K562 (cell line): ENCODE results near the gene DCAF11. TPM values are rescaled to one million over a fixed set of nuclear protein-coding genes. Genes with fewer than 3 reads are reported as not detected.

Experiments used
- ATAC-seq: fragments of 200-7000 bp; cut with Tn5 transposase; 3 replicates; pipeline ENCODE4 v1.9.1; 2020; ENCODE audit warnings: moderate library complexity
- BruUV-seq: library from RNA; stranded (reverse); fragments of 400-500 nt; replicated peaks from 2 replicates; lab custom pipeline; 2021; lab: Mats Ljungman, UMichigan
- CTCF ChIA-PET: fragments of 300-600 bp; formaldehyde crosslinking; extraction: SDS; loops from one replicate; lab custom pipeline; 2021; ENCODE audit warnings: low intra/inter-chr PET ratio; lab: Yijun Ruan, JAX
- POLR2A ChIA-PET: fragments of 300-600, 350-650 bp; sonication (Branson Sonifier 250); formaldehyde crosslinking; extraction: SDS; loops from one replicate; lab custom pipeline; 2021; ENCODE audit warnings: antibody characterized with exemption, inconsistent platforms; lab: Yijun Ruan, JAX
- DNase-seq, 4 experiments: peaks; one replicate each; pipeline versions ENCODE4 v3.0.0 to v3.0.0-alpha.2; 2011 to 2018; ENCODE audit warnings: low spot score in 3 of 4, mixed read lengths in 3 of 4; ENCODE audit errors: extremely low read depth in 1 of 4
- FAIRE-seq: peaks from 2 replicates; lab custom pipeline; 2011; peaks lifted over from hg19 to GRCh38; lab: Jason Lieb, UNC
- H2AFZ ChIP-seq: 2 replicates; pipeline ENCODE4 v1.6.0; 2011; ENCODE audit warnings: low read depth, low read length, control low read depth, inconsistent platforms
- H3K27ac ChIP-seq: fragments of 200-600 bp; 3 replicates; pipeline ENCODE4 v1.8.0; 2011; ENCODE audit warnings: low read depth, mild to moderate bottlenecking, control low read depth, inconsistent platforms, low read length, moderate library complexity, mixed read lengths; ENCODE audit errors: extremely low read depth
- H3K27me3 ChIP-seq, 2 experiments: fragments of 300-600 bp in 1 of 2; 2 replicates in 1 of 2; 3 replicates in 1 of 2; pipeline versions ENCODE4 v1.6.0 to v1.8.0; 2011; ENCODE audit warnings: inconsistent platforms in 2 of 2, low read length in 2 of 2, mild to moderate bottlenecking in 1 of 2, mixed read lengths in 1 of 2, moderate library complexity in 1 of 2; ENCODE audit not compliant: control insufficient read depth in 2 of 2, insufficient read depth in 2 of 2
- H3K36me3 ChIP-seq: fragments of 300-600 bp; 3 replicates; pipeline ENCODE4 v1.8.0; 2011; ENCODE audit warnings: mild to moderate bottlenecking, low read length, inconsistent platforms; ENCODE audit not compliant: control insufficient read depth, insufficient read depth
- H3K4me1 ChIP-seq, 2 experiments: fragments of 200-600 bp in 1 of 2; replicated peaks in 1 of 2; 2 replicates in 1 of 2; 3 replicates in 1 of 2; pipeline versions ENCODE4 v1.5.1 to v1.8.0; 2011; ENCODE audit warnings: inconsistent platforms in 2 of 2, low read length in 2 of 2, mild to moderate bottlenecking in 1 of 2, mixed read lengths in 1 of 2, moderate library complexity in 1 of 2; ENCODE audit not compliant: control insufficient read depth in 2 of 2, insufficient read depth in 2 of 2
- H3K4me2 ChIP-seq: 2 replicates; pipeline ENCODE4 v1.6.1; 2011; ENCODE audit warnings: low read length, control low read depth, inconsistent platforms, mixed read lengths; ENCODE audit not compliant: insufficient read depth
- H3K4me3 ChIP-seq: fragments of 200-600 bp; sonication (generic), shearing (Covaris generic); 2 replicates; pipeline ENCODE4 v1.5.1; 2016; ENCODE audit warnings: control low read depth, inconsistent platforms
- H3K79me2 ChIP-seq: fragments of 200-600 bp; 3 replicates; pipeline ENCODE4 v1.8.0; 2011; ENCODE audit warnings: low read length, inconsistent platforms; ENCODE audit not compliant: control insufficient read depth, insufficient read depth
- H3K9ac ChIP-seq, 2 experiments: 2 replicates each; pipeline versions ENCODE4 v1.6.0 to v1.6.1; 2011; ENCODE audit warnings: low read depth in 2 of 2, low read length in 2 of 2, control low read depth in 1 of 2, inconsistent platforms in 1 of 2, mild to moderate bottlenecking in 1 of 2, mixed read lengths in 1 of 2; ENCODE audit not compliant: insufficient read depth in 1 of 2
- H3K9me1 ChIP-seq: one replicate; pipeline ENCODE4 v1.6.0; 2011; ENCODE audit warnings: inconsistent platforms, mild to moderate bottlenecking, low read length, moderate library complexity; ENCODE audit not compliant: control insufficient read depth, insufficient read depth
- H3K9me3 ChIP-seq: replicated peaks from 2 replicates; pipeline ENCODE4 v1.5.1; 2011; ENCODE audit warnings: low read depth, low read length, inconsistent platforms; ENCODE audit not compliant: control insufficient read depth, insufficient read depth
- H4K20me1 ChIP-seq: replicated peaks from 2 replicates; pipeline ENCODE4 v1.6.1; 2011; ENCODE audit warnings: low read length, inconsistent platforms, mixed read lengths; ENCODE audit not compliant: control insufficient read depth, insufficient read depth
- CAMTA2 ChIP-seq: fragments of 250-450 bp; sonication (Bioruptor Pico); conservative IDR thresholded peaks from 2 replicates; pipeline ENCODE4 v1.5.1; 2022
- CEBPB ChIP-seq: fragments of 450-650 bp; IDR thresholded peaks from 2 replicates; pipeline ENCODE4 v1.6.1; 2016; ENCODE audit warnings: missing genetic modification characterization, missing compliant biosample characterization
- ETS2 ChIP-seq: IDR thresholded peaks from 2 replicates; pipeline ENCODE4 v1.6.1; 2016; ENCODE audit warnings: borderline replicate concordance, missing genetic modification characterization, mild to moderate bottlenecking, moderate library complexity, missing compliant biosample characterization; ENCODE audit not compliant: poor library complexity, severe bottlenecking
- ETV6 ChIP-seq, 3 experiments: fragments of 150-350 bp in 1 of 3; sonication (generic) in 1 of 3; formaldehyde crosslinking in 1 of 3; IDR thresholded peaks; 2 replicates each; pipeline versions ENCODE4 v1.6.1 to v1.8.0; 2014 to 2022; ENCODE audit warnings: borderline replicate concordance in 2 of 3, low read depth in 2 of 3, antibody characterized with exemption in 1 of 3, low read length in 1 of 3, mild to moderate bottlenecking in 1 of 3, missing genetic modification reagents in 1 of 3
- GATAD2B ChIP-seq: fragments of 450-650 bp; IDR thresholded peaks from 2 replicates; pipeline ENCODE4 v1.6.1; 2017; ENCODE audit warnings: mild to moderate bottlenecking, borderline replicate concordance
- HMG20A ChIP-seq: fragments of 450-650 bp; formaldehyde crosslinking; conservative IDR thresholded peaks from 2 replicates; pipeline ENCODE4 v1.4.0; 2020; ENCODE audit warnings: mild to moderate bottlenecking, mixed read lengths
- PCBP1 ChIP-seq: fragments of 200-400 bp; formaldehyde crosslinking; IDR thresholded peaks from 2 replicates; pipeline ENCODE4 v1.6.1; 2018; ENCODE audit warnings: mild to moderate bottlenecking, low read depth, low read length; ENCODE audit not compliant: poor library complexity, severe bottlenecking
- PHTF2 ChIP-seq: fragments of 250-450 bp; sonication (Bioruptor Pico); IDR thresholded peaks from 2 replicates; pipeline ENCODE4 v1.5.0; 2021; ENCODE audit warnings: mild to moderate bottlenecking
- POLR2AphosphoS2 ChIP-seq: IDR thresholded peaks from 2 replicates; pipeline ENCODE4 v1.6.1; 2012; ENCODE audit warnings: low read length, improper control_type of control experiment
- PRMT5 ChIP-seq: sonication (generic); formaldehyde crosslinking; IDR thresholded peaks from 2 replicates; pipeline ENCODE4 v1.5.0; 2020; ENCODE audit warnings: missing genetic modification reagents
- THRA ChIP-seq: fragments of 450-650 bp; IDR thresholded peaks from 2 replicates; pipeline ENCODE4 v1.6.1; 2017; ENCODE audit warnings: mild to moderate bottlenecking, moderate library complexity
- TRIM25 ChIP-seq: fragments of 450-650 bp; IDR thresholded peaks from 2 replicates; pipeline ENCODE4 v1.7.0; 2016; ENCODE audit warnings: borderline replicate concordance
- ZFP91 ChIP-seq: sonication (generic); formaldehyde crosslinking; IDR thresholded peaks from 2 replicates; pipeline ENCODE4 v1.8.0; 2022; ENCODE audit warnings: mild to moderate bottlenecking, missing genetic modification reagents
- ZNF324 ChIP-seq: fragments of 250-450 bp; sonication (Bioruptor Pico); IDR thresholded peaks from 2 replicates; pipeline ENCODE4 v1.4.0; 2020; ENCODE audit warnings: mild to moderate bottlenecking
- WGBS: fragments of 100-300 bp; shearing (Covaris generic); methylation state at CpG from one replicate; pipeline ENCODE4 v1.1.6; 2016; ENCODE audit warnings: low coverage, mixed read lengths; ENCODE audit not compliant: insufficient coverage; ENCODE audit errors: missing lambda C conversion rate; 5-methylcytosine and 5-hydroxymethylcytosine counted together
- in situ Hi-C: fragments of 300-500 bp; cut with MboI; formaldehyde crosslinking; loops from 4 replicates; pipeline ENCODE4 v1.15.0; 2018; ENCODE audit warnings: inconsistent platforms, mixed read lengths
- intact Hi-C: fragments of 100-400 bp; cut with micrococcal nuclease; formaldehyde crosslinking; loops from 2 replicates; pipeline ENCODE4 v1.14.2; 2022
- polyA plus RNA-seq, 8 experiments: library from polyadenylated mRNA; depleted of rRNA in 4 of 8; stranded (reverse) in 5 of 8; unstranded in 3 of 8; fragments of >200 nt; fragmentation: Nextera tagmentation in 2 of 8; fragmentation: Illumina TruSeq in 1 of 8; extraction: Ambion mirVana in 2 of 8; extraction: Trizol in 1 of 8; gene quantifications; 2 replicates each; pipeline versions ENCODE4 v1.2.1 to v1.2.3, GENCODE V29; 2011 to 2014; ENCODE audit warnings: inconsistent platforms in 1 of 8, missing spikeins in 1 of 8
- total RNA-seq, 7 experiments: library from RNA; depleted of rRNA in 6 of 7; stranded (reverse); fragments of >200 nt in 6 of 7; fragmentation: Illumina TruSeq in 2 of 7; extraction: Trizol in 2 of 7; gene quantifications; 2 replicates each; pipeline versions ENCODE4 v1.2.1 to v1.2.3, GENCODE V29; 2011 to 2021; ENCODE audit warnings: low replicate concordance in 1 of 7
- TF ChIP-seq, protein P1 (sequence below): sonication (generic); formaldehyde crosslinking; IDR thresholded peaks from 2 replicates; pipeline ENCODE4 v1.8.1; 2023; ENCODE audit warnings: mild to moderate bottlenecking, missing genetic modification reagents

The DCAF11 gene
- total and polyA plus RNA-seq, 9 of the 15 experiments (the other 6 are each of a cell fraction or from before 2014, with no cell fraction given), result 8.5 to 46.2 (median 36.4) TPM

DNA sequence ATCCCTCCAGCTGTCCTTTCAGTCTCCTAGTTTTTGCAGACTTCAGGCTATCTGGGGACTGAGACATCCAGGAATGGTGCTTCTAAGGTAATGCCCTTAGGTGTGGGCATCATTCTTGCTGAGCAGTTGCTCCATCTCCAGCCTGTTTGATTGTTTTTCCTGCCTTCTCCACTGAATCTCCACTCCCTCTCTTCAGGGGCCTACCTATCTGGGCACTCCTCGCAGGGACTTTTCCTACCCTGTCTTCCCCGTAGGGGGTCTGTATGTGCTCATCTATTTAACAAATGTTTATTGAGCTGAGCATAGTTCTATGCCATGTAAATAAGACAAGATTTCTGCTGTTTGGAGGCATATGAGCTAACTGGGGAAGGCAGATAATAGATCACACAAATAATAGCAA is 18.4 kb downstream of the DCAF11 start:
- Histone ChIP-seq H3K4me1 (peaks cover 7 to 29% of the 10 kb centered on the region in 2 experiments; a peak in 4 of 5 replicates), H3K79me2 (peaks cover 4% of the 10 kb centered on the region; the same call in 2 of the 3 replicates), H3K9ac (no peak overlapping the region), H4K20me1 (no peaks in the 10 kb centered on the region), H3K27me3 (no peaks in the 10 kb centered on the region), H3K27ac (no peak overlapping the region), H3K36me3 (peaks cover 8% of the 10 kb centered on the region), H3K9me3 (no peaks in the 10 kb centered on the region), H3K9me1 (no peaks in the 10 kb centered on the region), H3K4me2 (no peak overlapping the region), H2AFZ (no peak overlapping the region), H3K4me3 (no peak overlapping the region)
- 100% methylated on average over 2 of the region's 2 CpGs for WGBS
- ATAC-seq (no peak), FAIRE-seq (no peak), DNase-seq (no peak)
- BruUV-seq, result no TSS peak
- ChIA-PET CTCF (no interaction called here), POLR2A (interaction anchor here (0.6 to 0.7 kb wide), 4 partner anchors 29 to 1111 kb away, joined by 3 to 4 read pairs (median 4); no protein-coding TSS in a partner anchor)
- intact Hi-C loops (no loop called here), in situ Hi-C loops (no loop called here)
- TF ChIP-seq PHTF2 (no peak), ZFP91 (CRISPR knock-in tag) (no peak), CEBPB (tag) (no peak), HMG20A (CRISPR knock-in tag) (no peak), PRMT5 (no peak), THRA (no peak), TRIM25 (no peak), ETS2 (no peak), PCBP1 (no peak), ZNF324 (CRISPR knock-in tag) (no peak), GATAD2B (no peak), CAMTA2 (CRISPR knock-in tag) (no peak), ETV6 (IDR thresholded peaks at IDR 0.05; ENCODE audit: borderline replicate concordance in 1 of 2, low read depth in 2 of 2, low read length in 1 of 2) (no peak), ETV6 (CRISPR knock-in tag; IDR thresholded peaks at IDR 0.05; ENCODE audit: borderline replicate concordance) (no peak), POLR2AphosphoS2 (no peak)
- TF ChIP-seq, protein P1, sequence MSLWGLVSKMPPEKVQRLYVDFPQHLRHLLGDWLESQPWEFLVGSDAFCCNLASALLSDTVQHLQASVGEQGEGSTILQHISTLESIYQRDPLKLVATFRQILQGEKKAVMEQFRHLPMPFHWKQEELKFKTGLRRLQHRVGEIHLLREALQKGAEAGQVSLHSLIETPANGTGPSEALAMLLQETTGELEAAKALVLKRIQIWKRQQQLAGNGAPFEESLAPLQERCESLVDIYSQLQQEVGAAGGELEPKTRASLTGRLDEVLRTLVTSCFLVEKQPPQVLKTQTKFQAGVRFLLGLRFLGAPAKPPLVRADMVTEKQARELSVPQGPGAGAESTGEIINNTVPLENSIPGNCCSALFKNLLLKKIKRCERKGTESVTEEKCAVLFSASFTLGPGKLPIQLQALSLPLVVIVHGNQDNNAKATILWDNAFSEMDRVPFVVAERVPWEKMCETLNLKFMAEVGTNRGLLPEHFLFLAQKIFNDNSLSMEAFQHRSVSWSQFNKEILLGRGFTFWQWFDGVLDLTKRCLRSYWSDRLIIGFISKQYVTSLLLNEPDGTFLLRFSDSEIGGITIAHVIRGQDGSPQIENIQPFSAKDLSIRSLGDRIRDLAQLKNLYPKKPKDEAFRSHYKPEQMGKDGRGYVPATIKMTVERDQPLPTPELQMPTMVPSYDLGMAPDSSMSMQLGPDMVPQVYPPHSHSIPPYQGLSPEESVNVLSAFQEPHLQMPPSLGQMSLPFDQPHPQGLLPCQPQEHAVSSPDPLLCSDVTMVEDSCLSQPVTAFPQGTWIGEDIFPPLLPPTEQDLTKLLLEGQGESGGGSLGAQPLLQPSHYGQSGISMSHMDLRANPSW (CRISPR knock-in tag), result no peak
